ENCODE measurements around the gene ANKMY1. TPM values are rescaled to one million over a fixed set of nuclear protein-coding genes. Genes with fewer than 3 reads are reported as not detected.

Gene ANKMY1
- total RNA-seq, 6 experiments from 2014 or later = 6.6 to 11.0 (median 9.0) TPM

DNA sequence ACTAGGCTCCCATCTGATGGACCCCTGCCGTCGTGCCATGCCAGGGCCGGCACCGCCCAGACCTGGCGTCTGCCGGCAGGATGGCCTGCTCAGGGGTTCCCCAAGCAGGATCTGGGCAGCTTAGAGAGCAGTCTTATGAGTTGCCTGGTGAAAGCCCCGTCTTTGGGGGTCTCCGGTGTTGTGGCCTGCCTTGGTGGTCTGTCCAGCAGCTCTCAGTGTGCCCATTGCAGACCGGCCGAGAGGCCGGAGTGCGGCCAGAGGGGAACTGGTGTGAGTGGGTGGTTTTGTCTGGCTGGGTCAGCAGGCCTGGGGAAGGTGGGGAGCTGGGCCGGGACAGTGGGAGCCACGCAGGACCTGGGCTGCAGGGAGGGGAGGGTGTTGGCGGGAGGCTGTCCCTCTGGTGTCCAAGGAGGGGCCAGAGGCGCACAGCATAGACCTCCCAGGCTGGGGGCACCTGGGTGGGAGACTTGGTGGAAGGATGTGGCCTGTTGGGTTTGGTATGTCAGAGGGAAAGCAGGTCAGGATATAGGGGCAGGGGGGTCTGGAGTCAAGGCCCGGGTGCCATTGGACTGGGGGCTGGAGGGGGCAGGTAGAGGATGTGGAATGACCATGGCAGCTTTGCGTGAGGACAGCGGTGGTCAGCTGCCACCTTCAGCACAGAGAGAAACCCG is 105.9 kb downstream of the ANKMY1 start:
- intact Hi-C loops (cut with DNase I) = no loop called here
- Histone ChIP-seq H3K27ac (no peak overlapping the region), H3K36me3 (no peaks in the 10 kb centered on the region), H3K9me3 (no peaks in the 10 kb centered on the region), H3K4me1 (peaks cover 0 to 4% (median 0%) of the 10 kb centered on the region in 4 donors), H3K27me3 (no peaks in the 10 kb centered on the region), H3K4me3 (peak overlapping the region; percentile 16 to 51 (median 35))
- ATAC-seq (no peak), DNase-seq (peak in 1 of 3 donors; percentile 52)
- WGBS (ENCODE audit: insufficient coverage, low coverage, low lambda C conversion rate, missing lambda C conversion rate) = 83% methylated on average over 2 of the region's 20 CpGs
- TF ChIP-seq, protein P1, sequence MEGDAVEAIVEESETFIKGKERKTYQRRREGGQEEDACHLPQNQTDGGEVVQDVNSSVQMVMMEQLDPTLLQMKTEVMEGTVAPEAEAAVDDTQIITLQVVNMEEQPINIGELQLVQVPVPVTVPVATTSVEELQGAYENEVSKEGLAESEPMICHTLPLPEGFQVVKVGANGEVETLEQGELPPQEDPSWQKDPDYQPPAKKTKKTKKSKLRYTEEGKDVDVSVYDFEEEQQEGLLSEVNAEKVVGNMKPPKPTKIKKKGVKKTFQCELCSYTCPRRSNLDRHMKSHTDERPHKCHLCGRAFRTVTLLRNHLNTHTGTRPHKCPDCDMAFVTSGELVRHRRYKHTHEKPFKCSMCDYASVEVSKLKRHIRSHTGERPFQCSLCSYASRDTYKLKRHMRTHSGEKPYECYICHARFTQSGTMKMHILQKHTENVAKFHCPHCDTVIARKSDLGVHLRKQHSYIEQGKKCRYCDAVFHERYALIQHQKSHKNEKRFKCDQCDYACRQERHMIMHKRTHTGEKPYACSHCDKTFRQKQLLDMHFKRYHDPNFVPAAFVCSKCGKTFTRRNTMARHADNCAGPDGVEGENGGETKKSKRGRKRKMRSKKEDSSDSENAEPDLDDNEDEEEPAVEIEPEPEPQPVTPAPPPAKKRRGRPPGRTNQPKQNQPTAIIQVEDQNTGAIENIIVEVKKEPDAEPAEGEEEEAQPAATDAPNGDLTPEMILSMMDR (IDR thresholded peaks at IDR 0.05) = no peak
- TF ChIP-seq POLR2A (IDR thresholded peaks at IDR 0.05) = no peak

DNA sequence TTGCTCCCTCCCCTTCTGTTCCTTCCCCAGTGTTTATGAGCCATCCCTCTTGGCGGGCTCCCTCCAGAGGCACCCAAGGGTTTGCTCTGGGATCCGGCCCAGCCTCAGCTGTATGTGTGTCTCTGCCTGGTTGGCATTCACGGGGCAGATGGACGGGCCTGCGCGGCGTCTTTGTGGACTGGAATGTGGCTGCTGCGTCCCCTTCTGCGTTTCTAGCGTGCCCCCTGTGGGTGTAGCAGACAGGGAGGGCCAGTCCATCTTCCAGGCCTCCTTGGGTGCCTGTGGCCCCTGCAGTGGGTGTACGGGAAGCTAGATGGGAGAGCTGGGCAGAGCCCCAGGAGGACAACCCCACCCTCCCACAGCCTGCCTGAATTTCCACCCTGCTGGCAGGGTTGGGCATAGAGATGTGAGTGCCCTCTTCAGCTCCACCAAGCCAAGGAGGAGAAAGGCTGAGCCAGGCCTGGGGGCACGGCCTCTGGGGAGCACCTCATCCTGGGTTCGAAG is 106.6 kb downstream of the ANKMY1 start:
- WGBS (ENCODE audit: insufficient coverage, low coverage, low lambda C conversion rate, missing lambda C conversion rate) = 60% methylated on average over 1 of the region's 13 CpGs
- Histone ChIP-seq H3K27me3 (no peaks in the 10 kb centered on the region), H3K27ac (no peak overlapping the region), H3K4me1 (peaks cover 0 to 4% (median 0%) of the 10 kb centered on the region in 4 donors), H3K4me3 (no peak overlapping the region), H3K36me3 (no peaks in the 10 kb centered on the region), H3K9me3 (no peaks in the 10 kb centered on the region)
- peak in 1 of 3 donors; percentile 48 for DNase-seq
- intact Hi-C loops (cut with DNase I) = no loop called here
- ATAC-seq = no peak
- no peak for TF ChIP-seq POLR2A (IDR thresholded peaks at IDR 0.05)
- TF ChIP-seq, protein P1 (IDR thresholded peaks at IDR 0.05) = no peak

DNA sequence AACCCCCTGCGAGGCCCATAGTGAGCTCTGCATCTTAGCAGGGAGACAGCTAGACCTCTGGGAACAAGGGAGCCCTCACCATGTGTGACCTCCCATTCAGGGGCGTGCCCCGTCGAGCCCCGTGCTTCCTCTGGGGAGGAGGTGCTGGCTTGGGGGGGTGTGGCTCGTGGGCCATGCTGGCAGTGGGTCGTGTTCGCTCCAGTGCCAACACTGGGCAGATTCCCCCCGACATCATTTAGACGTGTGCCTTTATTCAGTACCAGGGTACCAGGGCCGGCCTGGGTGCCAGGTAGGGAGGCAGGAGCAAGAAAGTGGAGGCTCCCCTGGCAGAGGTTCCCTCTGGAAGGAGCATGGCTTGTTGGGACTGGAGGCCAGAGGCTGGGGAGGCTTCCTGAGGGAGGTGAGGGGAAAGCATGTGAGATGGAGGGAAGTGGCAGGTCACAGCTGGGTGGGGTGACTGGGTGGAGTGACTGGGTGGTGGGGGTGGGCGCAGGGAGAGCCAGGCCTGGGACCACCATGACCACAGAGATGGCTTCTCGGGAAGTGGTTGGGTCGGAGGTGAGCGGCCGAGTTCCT is 107.2 kb downstream of the ANKMY1 start:
- H3K4me3 ChIP-seq = no peak overlapping the region
- TF ChIP-seq POLR2A (IDR thresholded peaks at IDR 0.05) = no peak
- TF ChIP-seq, protein P1 (IDR thresholded peaks at IDR 0.05) = no peak
- DNase-seq = peak in 1 of 3 donors; percentile 46
- H3K27me3 ChIP-seq = no peaks in the 10 kb centered on the region
- no peaks in the 10 kb centered on the region for H3K36me3 ChIP-seq
- intact Hi-C loops (cut with DNase I) = no loop called here
- H3K9me3 ChIP-seq = no peaks in the 10 kb centered on the region
- no peak for ATAC-seq
- H3K4me1 ChIP-seq = peaks cover 0 to 4% (median 0%) of the 10 kb centered on the region in 4 donors
- 60% methylated on average over 1 of the region's 16 CpGs for WGBS (ENCODE audit: insufficient coverage, low coverage, low lambda C conversion rate, missing lambda C conversion rate)
- no peak overlapping the region for H3K27ac ChIP-seq

DNA sequence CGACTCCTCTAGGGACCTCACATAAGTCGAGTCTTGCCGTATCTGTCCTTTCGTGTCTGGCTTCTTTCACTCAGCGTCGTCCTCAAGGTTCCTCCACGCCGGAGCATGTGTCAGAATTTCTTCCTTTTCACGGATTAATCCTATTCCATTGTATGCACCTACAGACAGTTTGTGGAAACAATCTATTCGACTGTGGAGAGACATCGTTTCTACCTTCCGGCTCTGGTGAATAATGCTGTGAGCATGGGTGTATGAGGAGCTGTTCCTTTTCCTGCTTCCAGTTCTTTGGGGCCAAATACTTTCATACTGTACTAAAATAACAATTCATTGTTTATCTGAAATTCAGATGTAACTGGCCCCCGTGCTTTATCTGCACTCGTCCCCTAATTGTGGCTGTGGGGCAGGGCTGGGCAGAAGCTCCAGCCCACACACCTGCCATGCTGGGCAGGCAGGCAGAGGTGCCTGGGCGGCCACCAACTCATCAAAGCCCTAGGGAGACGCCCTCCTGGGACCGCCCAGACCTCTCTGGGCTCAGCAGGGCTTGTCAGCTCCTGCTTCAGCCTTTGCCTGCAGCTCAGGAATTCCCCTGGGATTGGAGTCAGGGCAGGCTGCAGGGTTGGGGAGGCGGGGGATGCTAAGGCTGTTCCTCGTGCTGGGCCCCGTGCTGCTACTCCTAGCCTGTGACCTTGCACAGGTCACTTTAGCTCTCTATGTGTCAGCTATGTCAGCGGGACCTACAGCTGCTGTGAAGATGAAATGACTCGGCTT is 107.8 kb downstream of the ANKMY1 start:
- no peaks in the 10 kb centered on the region for H3K9me3 ChIP-seq
- no peak overlapping the region for H3K27ac ChIP-seq
- no peak for TF ChIP-seq POLR2A (IDR thresholded peaks at IDR 0.05)
- TF ChIP-seq, protein P1 (IDR thresholded peaks at IDR 0.05) = no peak
- 81% methylated on average over 14 of the region's 22 CpGs for WGBS (ENCODE audit: insufficient coverage, low coverage, low lambda C conversion rate, missing lambda C conversion rate)
- no peak overlapping the region for H3K4me3 ChIP-seq
- DNase-seq (no peak), ATAC-seq (no peak)
- peaks cover 0 to 4% (median 0%) of the 10 kb centered on the region in 4 donors for H3K4me1 ChIP-seq
- no peaks in the 10 kb centered on the region for H3K27me3 ChIP-seq
- intact Hi-C loops (cut with DNase I) = no loop called here
- no peaks in the 10 kb centered on the region for H3K36me3 ChIP-seq
